Peyer's patch (tissue), 4 donors: Measurements from ENCODE around the gene ZNF787. TPM values are rescaled to one million over a fixed set of nuclear protein-coding genes. Genes with fewer than 3 reads are reported as not detected.

Experiments
- DNase-seq, 3 donors: peaks; one replicate each; pipeline ENCODE4 v3.0.0-alpha.2; 2017 to 2019
- H3K27ac ChIP-seq, 4 donors: fragments of 200-600 bp; sonication (generic); one replicate each; pipeline ENCODE4 v1.5.1; 2016 to 2019
- H3K27me3 ChIP-seq, 2 donors: fragments of 200-600 bp; sonication (generic); one replicate each; pipeline ENCODE4 v1.5.1; 2019
- H3K36me3 ChIP-seq, 3 donors: fragments of 200-600 bp; sonication (generic); one replicate each; pipeline ENCODE4 v1.5.1; 2016 to 2019
- H3K4me1 ChIP-seq, 4 donors: fragments of 200-600 bp; sonication (generic); one replicate each; pipeline ENCODE4 v1.5.1; 2016 to 2019
- H3K4me3 ChIP-seq, 4 donors: fragments of 200-600 bp; sonication (generic); 1 replicate in 3 of 4; 2 replicates in 1 of 4; pipeline ENCODE4 v1.5.1; 2016 to 2019; ENCODE audit warnings: mild to moderate bottlenecking in 1 of 4
- H3K9me3 ChIP-seq, 4 donors: fragments of 200-600 bp; sonication (generic); one replicate each; pipeline ENCODE4 v1.5.1; 2016 to 2019; ENCODE audit warnings: mild to moderate bottlenecking in 1 of 4
- POLR2A ChIP-seq, 2 donors: fragments of 450-650 bp; IDR thresholded peaks; one replicate each; pipeline ENCODE4 v1.5.1; 2017; ENCODE audit warnings: antibody characterized with exemption in 2 of 2, mild to moderate bottlenecking in 2 of 2, moderate library complexity in 2 of 2
- total RNA-seq, 4 donors: library from RNA; depleted of rRNA; stranded (reverse); fragments of >200 nt; gene quantifications; one replicate each; pipeline ENCODE4 v1.1.0, GENCODE V29; 2016
- TF ChIP-seq, protein P1 (sequence below), 6 experiments: fragments of 450-650 bp in 4 of 6; fragments of 200-600 bp in 2 of 6; sonication (generic) in 1 of 6; IDR thresholded peaks; one replicate each; pipeline ENCODE4 v1.5.1; 2017 to 2019; ENCODE audit warnings: antibody characterized with exemption in 6 of 6, mild to moderate bottlenecking in 3 of 6, moderate library complexity in 1 of 6

Gene ZNF787
- total RNA-seq, 4 donors from 2014 or later, result 19.0 to 42.1 (median 26.9) TPM

DNA sequence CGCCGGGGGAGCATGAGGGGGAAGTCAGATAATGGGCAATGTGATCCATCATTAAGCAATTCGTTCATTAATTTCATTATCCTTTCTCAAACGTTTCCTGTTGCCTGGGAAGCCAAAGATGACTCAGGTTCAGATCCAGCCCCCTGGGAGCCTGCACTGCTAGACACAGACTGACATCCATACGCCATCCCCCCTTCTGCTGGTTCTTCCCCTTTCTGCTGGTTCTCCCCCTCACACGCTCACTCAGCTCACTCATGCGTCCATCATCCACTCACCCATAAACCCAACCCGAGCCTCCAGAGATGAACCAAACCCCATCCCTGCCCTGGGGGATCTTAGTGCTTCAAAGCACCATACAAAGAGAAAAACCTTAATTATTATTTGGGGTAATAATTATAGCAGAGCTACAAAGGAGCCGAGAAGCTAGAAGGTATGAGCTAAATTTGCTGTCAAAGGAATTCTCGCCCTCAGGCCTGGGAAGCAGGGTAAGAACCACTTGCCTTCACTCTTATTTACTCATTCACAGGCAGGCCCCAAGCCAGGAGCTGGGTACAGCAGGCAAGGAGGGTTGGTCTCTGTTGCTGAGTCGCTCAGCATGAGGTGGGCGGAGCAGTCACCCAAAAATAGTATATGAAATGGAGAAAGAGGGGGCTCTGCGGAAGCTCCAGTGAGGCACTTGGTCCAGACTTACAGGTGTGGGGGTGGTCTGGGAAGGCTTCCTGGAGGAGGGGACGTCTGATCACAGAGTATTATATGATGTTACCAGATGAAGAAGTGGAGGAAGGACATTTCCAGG lies 13.0 kb upstream of the ZNF787 start:
- TF ChIP-seq POLR2A (IDR thresholded peaks at IDR 0.05), result no peak
- TF ChIP-seq, protein P1, sequence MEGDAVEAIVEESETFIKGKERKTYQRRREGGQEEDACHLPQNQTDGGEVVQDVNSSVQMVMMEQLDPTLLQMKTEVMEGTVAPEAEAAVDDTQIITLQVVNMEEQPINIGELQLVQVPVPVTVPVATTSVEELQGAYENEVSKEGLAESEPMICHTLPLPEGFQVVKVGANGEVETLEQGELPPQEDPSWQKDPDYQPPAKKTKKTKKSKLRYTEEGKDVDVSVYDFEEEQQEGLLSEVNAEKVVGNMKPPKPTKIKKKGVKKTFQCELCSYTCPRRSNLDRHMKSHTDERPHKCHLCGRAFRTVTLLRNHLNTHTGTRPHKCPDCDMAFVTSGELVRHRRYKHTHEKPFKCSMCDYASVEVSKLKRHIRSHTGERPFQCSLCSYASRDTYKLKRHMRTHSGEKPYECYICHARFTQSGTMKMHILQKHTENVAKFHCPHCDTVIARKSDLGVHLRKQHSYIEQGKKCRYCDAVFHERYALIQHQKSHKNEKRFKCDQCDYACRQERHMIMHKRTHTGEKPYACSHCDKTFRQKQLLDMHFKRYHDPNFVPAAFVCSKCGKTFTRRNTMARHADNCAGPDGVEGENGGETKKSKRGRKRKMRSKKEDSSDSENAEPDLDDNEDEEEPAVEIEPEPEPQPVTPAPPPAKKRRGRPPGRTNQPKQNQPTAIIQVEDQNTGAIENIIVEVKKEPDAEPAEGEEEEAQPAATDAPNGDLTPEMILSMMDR (IDR thresholded peaks at IDR 0.05), result no peak
- Histone ChIP-seq H3K27ac (no peak overlapping the region), H3K4me1 (no peaks in the 10 kb centered on the region), H3K36me3 (no peaks in the 10 kb centered on the region), H3K27me3 (no peaks in the 10 kb centered on the region), H3K9me3 (no peaks in the 10 kb centered on the region), H3K4me3 (no peak overlapping the region)
- peak in 1 of 3 donors; percentile 58 for DNase-seq

DNA sequence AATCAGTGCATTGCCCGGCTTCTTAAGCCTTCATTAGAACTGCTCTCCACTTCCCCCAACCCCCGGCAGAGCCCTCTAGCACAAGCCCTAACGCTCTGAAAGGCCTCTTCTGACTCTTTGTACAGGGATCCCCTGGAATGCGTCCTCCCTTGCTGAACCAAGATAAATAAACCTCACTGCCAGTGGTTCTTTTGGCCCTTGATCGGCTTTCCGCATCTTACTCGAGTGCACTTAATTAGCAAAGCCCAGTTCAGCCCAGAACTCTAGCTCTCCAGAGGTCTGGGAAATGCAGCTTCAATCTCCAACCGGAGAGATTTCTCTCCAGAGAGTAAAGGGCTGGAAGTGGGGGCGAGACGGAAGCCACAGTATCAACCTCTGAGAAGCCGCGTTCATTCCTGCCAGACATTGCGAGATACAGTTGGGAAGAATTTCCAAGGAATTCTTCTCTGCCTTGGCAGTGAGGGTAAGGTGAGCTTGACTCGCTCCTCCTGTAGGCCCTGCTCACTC lies 11.3 kb upstream of the ZNF787 start:
- TF ChIP-seq POLR2A (IDR thresholded peaks at IDR 0.05), result no peak
- TF ChIP-seq, protein P1 (IDR thresholded peaks at IDR 0.05), result no peak
- Histone ChIP-seq H3K4me1 (no peaks in the 10 kb centered on the region), H3K9me3 (no peaks in the 10 kb centered on the region), H3K27me3 (no peaks in the 10 kb centered on the region), H3K27ac (peak overlapping the region in 1 of 4 donors; percentile 39), H3K4me3 (no peak overlapping the region), H3K36me3 (no peaks in the 10 kb centered on the region)
- no peak for DNase-seq

DNA sequence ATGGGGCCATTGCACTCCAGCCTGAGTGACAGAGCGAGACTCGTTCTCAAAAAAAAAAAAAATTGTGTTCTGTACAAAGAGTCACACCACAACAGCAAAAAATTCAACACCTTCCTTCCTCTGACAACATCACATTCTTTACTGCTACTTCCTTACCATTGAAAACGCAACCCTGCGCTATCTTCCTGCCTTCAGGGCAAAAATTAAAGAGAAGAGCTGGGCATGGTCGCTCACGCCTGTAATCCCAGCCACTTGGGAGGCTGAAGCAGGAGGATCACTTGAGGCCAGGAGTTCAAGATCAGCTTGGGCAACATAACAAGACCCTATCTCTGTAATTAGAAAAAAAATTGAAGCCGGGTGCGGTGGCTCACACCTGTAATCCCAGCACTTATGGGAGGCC lies 10.6 kb upstream of the ZNF787 start:
- TF ChIP-seq, protein P1 (IDR thresholded peaks at IDR 0.05), result no peak
- no peak for TF ChIP-seq POLR2A (IDR thresholded peaks at IDR 0.05)
- no peaks in the 10 kb centered on the region for H3K36me3 ChIP-seq
- H3K9me3 ChIP-seq, result no peaks in the 10 kb centered on the region
- H3K4me1 ChIP-seq, result no peaks in the 10 kb centered on the region
- no peak for DNase-seq
- no peak overlapping the region for H3K4me3 ChIP-seq
- H3K27ac ChIP-seq, result no peak overlapping the region
- no peaks in the 10 kb centered on the region for H3K27me3 ChIP-seq

DNA sequence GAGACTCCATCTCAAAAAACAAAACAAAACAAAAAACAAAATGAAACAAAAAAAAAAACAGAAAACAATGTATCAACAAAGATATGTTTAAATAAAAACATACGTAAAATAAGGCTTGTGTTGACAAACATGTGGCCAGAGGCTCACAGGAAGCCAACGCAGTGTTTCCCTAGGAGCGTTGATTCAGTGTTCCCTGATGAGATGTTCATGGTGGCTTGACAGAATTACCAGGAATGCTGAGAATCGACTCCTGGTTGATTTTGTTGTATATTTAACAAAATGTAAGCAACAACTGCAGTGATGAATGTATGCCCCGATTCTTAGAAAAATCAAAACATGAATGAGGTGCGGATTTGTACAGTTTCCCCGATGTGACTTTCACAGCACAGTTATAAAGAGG lies 8.9 kb upstream of the ZNF787 start:
- Histone ChIP-seq H3K36me3 (no peaks in the 10 kb centered on the region), H3K27me3 (no peaks in the 10 kb centered on the region), H3K4me1 (peaks cover 0 to 8% (median 0%) of the 10 kb centered on the region in 4 donors), H3K27ac (no peak overlapping the region), H3K9me3 (no peaks in the 10 kb centered on the region), H3K4me3 (no peak overlapping the region)
- DNase-seq, result no peak
- TF ChIP-seq POLR2A (IDR thresholded peaks at IDR 0.05), result no peak
- TF ChIP-seq, protein P1 (IDR thresholded peaks at IDR 0.05), result no peak

DNA sequence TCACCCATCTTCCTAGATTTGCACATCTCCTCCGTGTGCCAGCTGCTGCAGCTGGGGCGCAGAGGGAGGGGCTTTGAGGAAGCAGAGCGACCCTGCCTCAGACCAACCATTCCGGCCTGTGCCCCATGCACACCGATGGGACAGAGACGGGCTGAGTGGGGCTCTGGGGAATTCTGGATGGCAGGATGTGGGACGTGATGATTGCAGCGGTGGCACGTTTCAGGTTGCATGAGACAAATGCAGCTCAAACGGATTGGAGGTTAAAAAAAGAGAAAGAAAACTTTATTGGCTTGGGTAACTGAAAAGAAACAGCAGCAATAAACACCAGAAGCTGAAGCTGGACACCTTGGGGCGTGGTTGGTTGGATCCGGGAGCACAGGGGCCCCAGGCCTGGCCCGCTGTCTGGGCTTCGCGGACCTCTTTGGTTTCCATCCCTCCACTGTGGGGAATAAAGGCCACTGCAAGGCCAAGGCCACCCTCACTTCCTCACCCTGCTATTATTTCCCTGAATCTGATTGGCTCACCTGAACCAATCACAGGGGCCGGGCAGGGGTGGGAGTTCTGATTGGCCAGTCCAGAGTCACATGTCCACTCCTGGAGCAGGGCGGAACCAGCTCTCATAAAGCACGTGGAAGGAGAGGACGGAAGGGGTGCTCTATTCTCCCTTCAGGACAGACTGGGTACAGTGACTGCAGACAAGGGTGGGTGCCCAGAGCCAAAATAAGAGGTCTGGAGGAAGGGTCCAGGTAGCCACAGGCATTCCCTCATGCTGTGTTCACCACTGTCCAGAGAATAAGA lies 6.1 kb upstream of the ZNF787 start:
- H3K4me3 ChIP-seq, result no peak overlapping the region
- no peaks in the 10 kb centered on the region for H3K36me3 ChIP-seq
- no peaks in the 10 kb centered on the region for H3K27me3 ChIP-seq
- DNase-seq, result no peak
- H3K4me1 ChIP-seq, result peaks cover 0 to 8% (median 0%) of the 10 kb centered on the region in 4 donors
- no peak for TF ChIP-seq POLR2A (IDR thresholded peaks at IDR 0.05)
- TF ChIP-seq, protein P1 (IDR thresholded peaks at IDR 0.05), result no peak
- no peak overlapping the region for H3K27ac ChIP-seq
- no peaks in the 10 kb centered on the region for H3K9me3 ChIP-seq
